PC-3 (cell line): ENCODE data around the gene EXOSC7.

ENCODE experiments used
- EZH2 ChIP-seq: fragments of 300-600 bp; sonication (generic); IDR thresholded peaks from one replicate; pipeline ENCODE4 v1.6.1; 2017; ENCODE audit warnings: antibody characterized with exemption, mild to moderate bottlenecking, low read length; ENCODE audit not compliant: unreplicated experiment
- TF ChIP-seq, protein P1 (sequence below): fragments of 300-600 bp; sonication (generic); conservative IDR thresholded peaks from 2 replicates; pipeline ENCODE4 v1.5.1; 2017; ENCODE audit warnings: antibody characterized with exemption, low read depth, mild to moderate bottlenecking, low read length

- TF ChIP-seq, protein P1, sequence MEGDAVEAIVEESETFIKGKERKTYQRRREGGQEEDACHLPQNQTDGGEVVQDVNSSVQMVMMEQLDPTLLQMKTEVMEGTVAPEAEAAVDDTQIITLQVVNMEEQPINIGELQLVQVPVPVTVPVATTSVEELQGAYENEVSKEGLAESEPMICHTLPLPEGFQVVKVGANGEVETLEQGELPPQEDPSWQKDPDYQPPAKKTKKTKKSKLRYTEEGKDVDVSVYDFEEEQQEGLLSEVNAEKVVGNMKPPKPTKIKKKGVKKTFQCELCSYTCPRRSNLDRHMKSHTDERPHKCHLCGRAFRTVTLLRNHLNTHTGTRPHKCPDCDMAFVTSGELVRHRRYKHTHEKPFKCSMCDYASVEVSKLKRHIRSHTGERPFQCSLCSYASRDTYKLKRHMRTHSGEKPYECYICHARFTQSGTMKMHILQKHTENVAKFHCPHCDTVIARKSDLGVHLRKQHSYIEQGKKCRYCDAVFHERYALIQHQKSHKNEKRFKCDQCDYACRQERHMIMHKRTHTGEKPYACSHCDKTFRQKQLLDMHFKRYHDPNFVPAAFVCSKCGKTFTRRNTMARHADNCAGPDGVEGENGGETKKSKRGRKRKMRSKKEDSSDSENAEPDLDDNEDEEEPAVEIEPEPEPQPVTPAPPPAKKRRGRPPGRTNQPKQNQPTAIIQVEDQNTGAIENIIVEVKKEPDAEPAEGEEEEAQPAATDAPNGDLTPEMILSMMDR, result no peak
- no peak for TF ChIP-seq EZH2
Measured at GRCh38 chr3:44981751-44982150, 5.7 kb downstream of the EXOSC7 start.
